ENCODE data around the gene NFKB2.

The NFKB2 gene

GRCh38 chr10:102395400-102396316 is at the start of gene NFKB2:
TSS of gene NFKB2 (plus strand) at chr10:102395705. CDS start at chr10:102395960, 255 bp downstream.
- no peak for FAIRE-seq

DNA sequence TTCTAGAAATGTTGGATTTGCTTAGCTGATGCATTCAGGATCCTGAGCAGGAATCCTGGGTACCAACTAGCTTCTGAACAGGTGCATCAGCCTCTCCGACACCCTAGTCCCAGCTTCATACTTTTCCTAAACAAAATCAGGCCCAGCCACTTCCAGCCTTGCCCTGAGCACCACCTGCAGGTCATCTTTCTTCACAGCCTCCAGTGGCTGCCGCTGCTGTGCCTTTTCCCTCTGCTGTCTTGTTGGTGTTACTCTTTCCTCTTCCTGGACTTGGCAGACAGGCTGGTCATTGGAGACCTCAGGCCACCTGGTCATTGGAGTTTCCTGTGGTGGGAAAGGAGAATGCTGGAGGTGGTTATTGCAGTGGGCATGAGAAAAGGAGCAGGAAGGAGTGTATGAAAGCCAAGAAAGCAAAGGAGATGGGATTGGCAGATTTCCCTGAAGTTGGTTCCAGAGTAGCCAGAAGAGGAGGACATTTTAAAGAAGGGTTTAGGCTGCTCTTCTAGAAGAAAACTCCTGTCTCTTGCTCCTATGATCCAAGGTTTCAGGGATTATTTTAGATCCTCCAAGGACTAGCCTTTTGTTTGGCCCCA is 48.2 kb upstream of the NFKB2 start:
- FAIRE-seq = no peak

DNA sequence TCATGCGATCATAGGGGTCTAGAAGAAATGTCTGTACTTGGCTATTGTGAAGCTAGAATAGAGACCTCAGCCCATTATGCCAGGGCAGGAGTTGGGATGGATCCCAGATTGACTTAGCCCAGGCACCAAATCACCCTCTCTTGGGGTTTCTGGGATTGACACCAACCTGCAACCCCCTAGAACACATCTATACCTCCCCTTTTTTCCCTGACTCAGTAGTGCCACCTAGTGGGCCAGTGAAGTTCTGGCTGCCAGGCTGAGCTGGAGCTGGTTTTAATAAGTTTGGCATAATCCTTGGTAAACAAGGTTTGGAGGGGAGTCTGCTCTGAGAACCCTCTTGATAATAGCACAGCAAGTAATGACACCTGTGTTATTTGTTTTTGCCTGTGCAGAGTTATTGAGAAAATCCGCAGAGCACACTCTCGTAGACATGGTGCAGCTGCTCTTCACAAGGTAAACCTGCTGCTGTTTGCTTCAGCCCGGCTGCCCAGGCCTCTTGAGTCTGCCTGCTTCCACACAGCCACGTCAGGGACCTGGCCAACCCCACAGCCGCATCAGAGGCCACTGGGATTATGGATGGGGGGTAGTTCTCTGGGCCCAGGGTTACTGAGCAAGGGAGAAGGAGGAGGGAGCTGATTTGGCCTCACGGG is 43.3 kb upstream of the NFKB2 start:
- FAIRE-seq = peak; percentile 86

- no peak for FAIRE-seq
Measured at GRCh38 chr10:102354451-102354850, 41.1 kb upstream of the NFKB2 start.

DNA sequence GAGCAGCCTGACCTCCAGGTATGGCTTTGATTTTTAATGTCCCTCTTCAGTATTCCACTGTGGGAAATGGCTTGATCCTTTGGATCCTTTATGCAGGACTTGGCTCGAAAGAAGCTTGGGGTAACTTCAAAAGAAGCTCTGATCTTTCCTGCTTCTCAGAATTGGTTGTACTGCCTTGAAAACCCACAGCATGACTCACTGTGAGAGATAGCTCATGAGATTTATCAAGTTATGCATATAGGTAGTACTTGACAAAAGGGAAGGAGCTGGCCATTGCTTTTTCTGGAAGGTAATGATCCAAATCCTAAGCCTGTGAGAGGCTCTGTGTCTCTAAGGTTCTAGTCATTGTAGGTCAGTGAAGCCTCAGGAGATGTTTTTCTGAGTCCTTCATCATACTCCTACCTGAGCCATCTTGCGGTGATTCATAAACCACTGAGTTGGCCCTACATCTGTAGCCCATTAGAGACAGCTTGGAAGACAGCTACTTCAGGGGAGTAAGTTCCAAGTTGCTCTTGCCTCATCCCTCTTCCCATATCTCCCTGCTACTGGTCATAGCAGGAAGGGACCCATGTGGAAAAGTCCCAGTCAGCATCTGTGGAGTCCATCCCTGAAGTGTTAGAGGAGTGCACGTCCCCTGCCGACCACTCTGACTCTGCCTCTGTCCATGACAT is 36.7 kb upstream of the NFKB2 start:
- no peak for FAIRE-seq

DNA sequence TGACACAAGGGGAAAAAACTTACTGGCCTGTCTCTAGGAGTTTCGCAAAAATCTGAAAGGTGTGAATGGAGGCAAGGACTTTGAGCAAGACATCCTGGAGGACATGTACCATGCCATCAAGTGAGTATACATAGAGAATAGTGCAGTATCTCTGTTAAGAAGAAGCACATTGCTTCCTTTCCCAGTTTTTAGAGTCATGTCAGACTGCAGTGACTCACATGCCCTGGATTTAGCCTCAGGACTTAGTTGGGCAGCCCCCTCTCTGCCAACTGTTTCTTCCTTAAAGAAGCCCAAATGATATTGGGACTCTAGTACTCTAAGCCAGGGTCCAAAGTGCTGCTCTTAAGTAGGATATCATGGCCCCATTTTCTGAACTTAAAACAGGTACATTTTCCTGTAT is 28.1 kb upstream of the NFKB2 start:
- no peak for FAIRE-seq

DNA sequence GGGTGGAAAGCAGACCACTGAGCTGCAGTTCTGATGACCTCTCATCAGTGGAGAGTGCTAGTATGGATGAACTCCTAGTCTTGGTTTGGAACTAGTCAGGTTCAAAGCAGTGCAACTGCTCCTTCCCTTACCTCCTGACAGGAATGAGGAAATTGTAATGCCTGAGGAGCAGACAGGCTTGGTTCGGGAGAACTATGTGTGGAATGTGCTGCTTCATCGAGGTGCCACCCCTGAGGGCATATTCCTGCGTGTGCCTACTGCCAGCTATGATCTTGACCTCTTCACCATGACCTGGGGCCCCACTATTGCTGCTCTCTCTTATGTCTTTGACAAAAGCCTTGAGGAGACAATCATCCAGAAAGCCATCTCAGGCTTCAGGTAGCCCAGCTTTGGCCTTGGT is 27.4 kb upstream of the NFKB2 start:
- no peak for FAIRE-seq

DNA sequence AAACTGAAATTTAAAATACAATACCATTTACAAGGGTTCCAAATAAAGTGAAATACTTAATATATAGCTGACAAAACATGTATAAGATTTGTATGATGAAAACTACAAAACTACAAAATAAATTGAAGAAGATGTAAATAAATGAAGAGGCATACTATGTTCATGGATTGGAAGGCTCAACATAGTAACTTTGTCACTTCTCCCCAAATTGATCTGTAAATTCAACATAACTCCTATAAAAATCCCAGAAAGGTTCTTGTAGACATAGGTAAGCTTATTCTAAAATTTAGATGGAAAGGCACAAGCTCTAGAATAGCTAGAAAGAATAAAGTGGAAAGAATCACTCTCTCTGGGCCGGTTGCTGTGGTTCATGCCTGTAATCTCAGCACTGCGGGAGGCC is 24.2 kb upstream of the NFKB2 start:
- FAIRE-seq = no peak

- FAIRE-seq = no peak
Measured at GRCh38 chr10:102375250-102375649, 20.3 kb upstream of the NFKB2 start.

GRCh38 chr10:102375867-102376266 is 19.6 kb upstream of the NFKB2 start:
- FAIRE-seq = no peak

DNA sequence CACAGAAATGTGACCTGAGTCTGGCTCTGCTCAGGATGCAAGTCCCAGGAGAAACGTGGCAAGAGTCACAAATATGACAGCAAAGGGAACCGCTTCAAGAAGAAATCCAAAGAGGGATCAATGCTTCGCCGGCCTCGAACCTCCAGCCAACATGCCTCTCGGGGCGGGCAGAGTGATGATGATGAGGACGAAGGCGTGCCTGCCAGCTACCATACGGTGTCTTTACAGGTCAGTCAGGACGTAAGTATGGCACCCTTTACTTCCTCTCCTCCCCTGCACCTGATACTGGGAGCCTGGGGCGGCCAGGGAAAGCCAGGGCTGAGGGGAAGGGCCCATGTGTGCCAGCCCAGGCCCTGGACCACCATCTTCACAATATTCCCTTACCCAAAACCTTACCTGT is 18.6 kb upstream of the NFKB2 start:
- FAIRE-seq = no peak

GRCh38 chr10:102379383-102379782 is 16.1 kb upstream of the NFKB2 start:
- FAIRE-seq = no peak

GRCh38 chr10:102381983-102382382 is 13.5 kb upstream of the NFKB2 start:
- FAIRE-seq = no peak

DNA sequence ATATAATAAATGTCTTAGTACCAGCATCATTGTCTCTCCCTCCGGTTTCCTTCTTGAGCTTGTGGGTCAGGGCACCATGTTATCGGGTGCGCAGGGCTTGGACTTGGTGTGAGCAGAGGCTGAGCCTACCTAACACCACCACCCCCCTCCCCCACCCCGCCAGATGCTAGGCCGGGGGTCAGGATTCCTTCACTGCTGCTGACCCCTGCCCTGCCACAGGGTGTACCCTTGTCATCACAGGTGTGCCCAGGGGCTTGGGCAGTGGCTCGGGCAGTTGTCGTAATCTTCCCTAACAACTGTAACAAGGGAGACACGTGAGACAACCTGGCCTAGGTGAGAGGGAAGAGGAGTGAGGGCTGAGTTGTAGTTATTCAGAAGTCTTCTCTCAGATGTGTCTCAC is 12.6 kb upstream of the NFKB2 start:
- FAIRE-seq = no peak

DNA sequence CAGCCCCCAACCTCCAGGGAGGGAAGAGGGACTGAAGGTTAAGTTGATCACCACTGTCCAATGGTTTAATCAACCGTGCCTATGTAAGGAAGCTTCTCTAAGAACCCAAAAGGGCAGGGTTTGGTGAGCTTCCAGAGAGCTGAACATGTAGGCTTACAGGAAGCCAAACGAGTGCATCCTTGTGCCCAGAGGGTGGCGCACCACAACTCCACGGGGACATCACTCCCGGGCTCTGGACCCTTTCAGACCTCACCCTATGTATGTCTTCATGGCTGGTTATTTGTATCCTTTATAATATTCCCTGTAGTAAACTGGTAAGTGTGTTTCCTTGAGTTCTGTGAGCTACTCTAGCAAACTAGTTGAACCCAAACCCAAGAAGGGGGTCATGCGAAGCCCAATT is 11.5 kb upstream of the NFKB2 start:
- FAIRE-seq = no peak

DNA sequence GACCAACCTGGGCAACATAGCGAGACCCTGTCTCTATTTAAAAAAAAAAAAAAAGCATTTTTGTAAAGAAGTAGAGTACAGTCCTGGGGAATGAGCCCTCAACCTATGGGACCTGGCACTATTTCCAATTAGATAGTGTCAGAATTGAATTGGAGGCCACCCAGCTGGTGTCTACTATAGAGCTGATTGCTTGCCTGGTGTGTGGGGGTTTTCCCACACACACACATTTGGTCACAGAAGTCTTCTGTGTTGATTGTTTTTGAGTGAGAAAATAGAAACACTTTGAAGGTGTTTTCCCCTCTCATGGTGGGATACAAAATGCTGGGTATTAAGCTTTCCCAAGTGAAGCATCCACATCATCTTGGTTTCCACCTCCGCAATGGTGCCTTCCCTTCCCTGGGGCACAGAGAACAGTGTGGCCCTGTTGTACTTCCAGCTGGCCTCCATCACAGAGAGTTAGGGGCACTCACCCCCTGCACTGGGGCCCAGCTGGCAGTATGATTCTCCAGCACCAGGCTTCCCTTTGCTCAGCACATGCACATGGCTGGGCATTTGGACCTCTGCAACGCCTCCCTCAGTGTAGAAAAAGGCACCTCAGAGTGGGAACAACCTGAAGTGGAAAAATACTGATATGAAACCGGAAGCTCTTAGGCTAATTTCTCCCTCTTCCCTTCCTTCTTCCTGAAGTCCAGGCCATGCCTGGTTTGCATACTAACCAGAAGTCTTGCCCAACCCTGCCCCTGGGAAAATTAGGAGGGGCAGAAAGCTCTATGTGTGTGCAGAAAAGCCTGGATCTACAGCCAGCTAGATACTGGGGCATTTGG is 10.7 kb upstream of the NFKB2 start:
- FAIRE-seq = no peak

- FAIRE-seq = no peak
Measured at GRCh38 chr10:102389894-102390293, 5.6 kb upstream of the NFKB2 start.

GRCh38 chr10:102392306-102392705 is 3.2 kb upstream of the NFKB2 start:
- no peak for FAIRE-seq

DNA sequence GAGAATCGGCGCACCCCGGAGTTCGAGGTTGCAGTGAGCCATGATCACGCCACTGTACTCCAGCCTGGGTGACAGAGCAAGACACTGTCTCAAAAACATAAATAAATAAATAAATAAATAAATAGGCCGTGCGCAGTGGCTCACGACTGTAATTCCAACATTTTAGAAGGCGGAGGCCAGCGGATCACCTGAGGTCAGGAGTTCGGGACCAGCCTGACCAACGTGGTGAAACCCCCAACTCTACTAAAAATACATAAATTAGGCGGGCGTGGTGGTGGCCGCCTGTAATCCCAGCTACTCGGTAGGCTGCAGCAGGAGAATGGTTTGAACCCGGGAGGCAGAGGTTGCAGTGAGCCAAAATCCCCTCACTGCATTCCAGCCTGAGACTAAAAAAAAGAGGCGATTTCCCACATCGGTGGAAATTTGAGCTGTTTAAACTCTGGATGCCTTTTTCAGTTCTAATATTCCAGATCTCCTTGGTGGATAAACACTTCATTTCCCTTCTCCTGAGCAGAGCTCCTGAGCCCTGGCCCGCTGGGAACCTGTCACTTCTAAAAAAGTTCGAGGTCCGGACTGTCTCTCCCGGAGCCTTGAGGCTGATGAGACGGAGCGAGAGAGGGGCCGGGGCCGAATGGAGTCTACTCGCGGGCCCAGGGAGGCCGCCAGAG is 2.0 kb upstream of the NFKB2 start:
- no peak for FAIRE-seq

- FAIRE-seq = no peak
Measured at GRCh38 chr10:102394079-102394800, 1.3 kb upstream of the NFKB2 start.

DNA sequence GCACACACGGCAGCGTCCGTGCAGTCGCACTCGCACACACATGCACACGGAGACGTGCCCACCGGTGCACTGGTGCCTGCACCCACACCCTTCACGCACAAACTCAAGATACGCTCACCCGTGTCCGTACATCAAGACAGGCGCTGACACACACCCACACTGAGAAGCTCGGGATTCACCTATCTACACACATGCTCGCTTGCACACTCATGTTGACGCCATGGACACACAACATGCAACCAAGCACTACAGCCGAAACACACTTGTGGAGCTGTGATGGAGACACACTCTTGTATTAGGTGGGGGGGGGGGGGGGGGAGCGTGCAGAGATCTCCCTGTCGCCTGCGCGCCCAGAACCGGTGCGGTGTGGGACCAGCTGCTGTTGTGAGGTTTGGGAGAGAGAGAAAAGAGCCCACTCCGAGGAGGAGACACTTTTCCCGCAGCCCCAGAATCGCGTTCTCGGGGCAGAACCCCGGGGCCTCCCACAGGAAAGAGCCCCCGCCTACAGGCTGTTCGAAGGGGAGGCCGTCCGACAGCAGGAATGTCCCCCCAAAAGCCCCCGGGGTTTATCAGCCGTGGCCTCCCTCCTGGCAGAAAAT is 605 bp upstream of the NFKB2 start:
- no peak for FAIRE-seq
